ENCODE measurements around the gene CPSF4.

Gene CPSF4

DNA sequence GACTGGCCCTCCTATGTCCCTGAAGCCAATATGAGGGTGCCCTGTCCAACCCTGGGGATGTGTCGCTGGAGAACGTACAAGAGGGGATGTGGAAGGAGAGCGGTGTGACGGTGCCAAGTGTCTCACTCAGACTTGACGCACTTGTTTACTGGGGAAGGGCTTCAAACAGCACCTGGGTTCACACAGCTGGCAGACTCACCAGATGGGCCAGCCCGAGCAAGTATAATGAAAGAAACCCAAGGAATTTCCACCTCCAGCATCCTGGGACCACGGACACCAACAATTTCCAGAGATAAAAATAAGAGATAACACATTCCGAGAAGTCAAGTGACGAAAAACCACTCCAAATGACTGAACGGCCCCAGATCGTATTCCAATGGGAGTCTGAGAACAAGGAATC, 21.9 kb downstream of the CPSF4 start:
- Histone ChIP-seq H3F3A (ENCODE audit: control insufficient read depth, insufficient read depth) (peaks cover 16% of the 10 kb centered on the region), H4K20me1 (ENCODE audit: control insufficient read depth, insufficient read depth, low read depth, low read length) (peaks cover 13% of the 10 kb centered on the region), H3K36me3 (ENCODE audit: control insufficient read depth, low read length) (peaks cover 92% of the 10 kb centered on the region), H3K27ac (ENCODE audit: low read depth, low read length) (no peak overlapping the region), H3K79me2 (ENCODE audit: control insufficient read depth, low read length) (peaks cover 96% of the 10 kb centered on the region), H3K4me3 (ENCODE audit: low read length) (no peak overlapping the region), H3K9me3 (ENCODE audit: control insufficient read depth, insufficient read depth, low read length) (no peaks in the 10 kb centered on the region), H3K27me3 (ENCODE audit: control insufficient read depth, low read length) (no peaks in the 10 kb centered on the region), H3K9me2 (replicated peaks; ENCODE audit: control insufficient read depth, low read length) (no peaks in the 10 kb centered on the region), H3K4me2 (ENCODE audit: low read length) (no peak overlapping the region), H3K4me1 (ENCODE audit: control insufficient read depth, low read length) (peaks cover 34% of the 10 kb centered on the region)
- TF ChIP-seq, protein P1, sequence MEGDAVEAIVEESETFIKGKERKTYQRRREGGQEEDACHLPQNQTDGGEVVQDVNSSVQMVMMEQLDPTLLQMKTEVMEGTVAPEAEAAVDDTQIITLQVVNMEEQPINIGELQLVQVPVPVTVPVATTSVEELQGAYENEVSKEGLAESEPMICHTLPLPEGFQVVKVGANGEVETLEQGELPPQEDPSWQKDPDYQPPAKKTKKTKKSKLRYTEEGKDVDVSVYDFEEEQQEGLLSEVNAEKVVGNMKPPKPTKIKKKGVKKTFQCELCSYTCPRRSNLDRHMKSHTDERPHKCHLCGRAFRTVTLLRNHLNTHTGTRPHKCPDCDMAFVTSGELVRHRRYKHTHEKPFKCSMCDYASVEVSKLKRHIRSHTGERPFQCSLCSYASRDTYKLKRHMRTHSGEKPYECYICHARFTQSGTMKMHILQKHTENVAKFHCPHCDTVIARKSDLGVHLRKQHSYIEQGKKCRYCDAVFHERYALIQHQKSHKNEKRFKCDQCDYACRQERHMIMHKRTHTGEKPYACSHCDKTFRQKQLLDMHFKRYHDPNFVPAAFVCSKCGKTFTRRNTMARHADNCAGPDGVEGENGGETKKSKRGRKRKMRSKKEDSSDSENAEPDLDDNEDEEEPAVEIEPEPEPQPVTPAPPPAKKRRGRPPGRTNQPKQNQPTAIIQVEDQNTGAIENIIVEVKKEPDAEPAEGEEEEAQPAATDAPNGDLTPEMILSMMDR (IDR thresholded peaks at IDR 0.05; ENCODE audit: low read depth, low read length, poor library complexity, severe bottlenecking), result no peak
- TF ChIP-seq EZH2phosphoT487 (IDR thresholded peaks at IDR 0.05; ENCODE audit: borderline replicate concordance, low read length), result no peak

GRCh38 chr7:99461221-99461620, 22.5 kb downstream of the CPSF4 start:
- peaks cover 16% of the 10 kb centered on the region for H3F3A ChIP-seq (ENCODE audit: control insufficient read depth, insufficient read depth)
- no peak for TF ChIP-seq EZH2phosphoT487 (IDR thresholded peaks at IDR 0.05; ENCODE audit: borderline replicate concordance, low read length)
- TF ChIP-seq, protein P1 (IDR thresholded peaks at IDR 0.05; ENCODE audit: low read depth, low read length, poor library complexity, severe bottlenecking), result peak; percentile 24
- H3K79me2 ChIP-seq (ENCODE audit: control insufficient read depth, low read length), result peaks cover 97% of the 10 kb centered on the region
- H3K9me2 ChIP-seq (replicated peaks; ENCODE audit: control insufficient read depth, low read length), result no peaks in the 10 kb centered on the region
- no peak overlapping the region for H3K27ac ChIP-seq (ENCODE audit: low read depth, low read length)
- H3K36me3 ChIP-seq (ENCODE audit: control insufficient read depth, low read length), result peaks cover 90% of the 10 kb centered on the region
- H3K9me3 ChIP-seq (ENCODE audit: control insufficient read depth, insufficient read depth, low read length), result no peaks in the 10 kb centered on the region
- H3K4me1 ChIP-seq (ENCODE audit: control insufficient read depth, low read length), result peaks cover 35% of the 10 kb centered on the region
- H3K4me2 ChIP-seq (ENCODE audit: low read length), result no peak overlapping the region
- no peak overlapping the region for H3K4me3 ChIP-seq (ENCODE audit: low read length)
- H4K20me1 ChIP-seq (ENCODE audit: control insufficient read depth, insufficient read depth, low read depth, low read length), result peaks cover 13% of the 10 kb centered on the region
- no peaks in the 10 kb centered on the region for H3K27me3 ChIP-seq (ENCODE audit: control insufficient read depth, low read length)

DNA sequence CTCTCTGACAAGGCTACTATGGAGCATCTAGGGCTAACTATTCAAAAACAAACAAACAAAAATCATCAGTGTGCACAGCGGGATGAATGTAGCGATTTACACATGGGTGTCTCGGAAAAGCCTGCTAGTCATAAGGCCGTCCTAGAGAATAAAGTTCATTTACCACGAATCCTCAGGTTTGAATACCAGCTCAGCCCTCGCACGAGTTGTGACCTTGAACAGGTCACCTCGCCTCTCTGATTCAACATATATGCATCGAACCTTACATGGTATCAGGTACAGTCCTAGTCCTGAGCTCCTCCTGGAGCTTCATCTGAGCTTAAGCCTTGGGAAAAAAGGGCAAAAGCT, 26.7 kb downstream of the CPSF4 start:
- Histone ChIP-seq H3K9me2 (replicated peaks; ENCODE audit: control insufficient read depth, low read length) (no peaks in the 10 kb centered on the region), H3K27me3 (ENCODE audit: control insufficient read depth, low read length) (no peaks in the 10 kb centered on the region), H3K79me2 (ENCODE audit: control insufficient read depth, low read length) (peaks cover 61% of the 10 kb centered on the region), H3K4me3 (ENCODE audit: low read length) (peak overlapping the region; percentile 96), H3K27ac (ENCODE audit: low read depth, low read length) (peak overlapping the region; percentile 56), H3K4me1 (ENCODE audit: control insufficient read depth, low read length) (peaks cover 39% of the 10 kb centered on the region), H3K9me3 (ENCODE audit: control insufficient read depth, insufficient read depth, low read length) (no peaks in the 10 kb centered on the region), H4K20me1 (ENCODE audit: control insufficient read depth, insufficient read depth, low read depth, low read length) (peaks cover 12% of the 10 kb centered on the region), H3K36me3 (ENCODE audit: control insufficient read depth, low read length) (peaks cover 48% of the 10 kb centered on the region), H3K4me2 (ENCODE audit: low read length) (peak overlapping the region; percentile 86), H3F3A (ENCODE audit: control insufficient read depth, insufficient read depth) (peaks cover 7% of the 10 kb centered on the region)
- no peak for TF ChIP-seq EZH2phosphoT487 (IDR thresholded peaks at IDR 0.05; ENCODE audit: borderline replicate concordance, low read length)
- TF ChIP-seq, protein P1 (IDR thresholded peaks at IDR 0.05; ENCODE audit: low read depth, low read length, poor library complexity, severe bottlenecking), result no peak

All from DOHH2 (cell line).